H54 (cell line): ENCODE measurements around the gene HLA-B.
"Not testable (repeated sequence)": the region's sequence is repeated elsewhere in the genome, so short reads cannot be mapped to it uniquely, and the experiment has no call there.

Experiments used
- DNase-seq: peaks from one replicate; pipeline ENCODE4 v3.0.0; 2011; ENCODE audit warnings: low spot score, mixed read lengths; ENCODE audit not compliant: insufficient read length
- FAIRE-seq: peaks from 3 replicates; lab custom pipeline; 2011; peaks lifted over from hg19 to GRCh38; lab: Jason Lieb, UNC
- POLR2A ChIP-seq: IDR thresholded peaks from 2 replicates; pipeline ENCODE4 v1.6.1; 2011; ENCODE audit warnings: low read depth, mild to moderate bottlenecking, low read length

HLA-B gene

DNA sequence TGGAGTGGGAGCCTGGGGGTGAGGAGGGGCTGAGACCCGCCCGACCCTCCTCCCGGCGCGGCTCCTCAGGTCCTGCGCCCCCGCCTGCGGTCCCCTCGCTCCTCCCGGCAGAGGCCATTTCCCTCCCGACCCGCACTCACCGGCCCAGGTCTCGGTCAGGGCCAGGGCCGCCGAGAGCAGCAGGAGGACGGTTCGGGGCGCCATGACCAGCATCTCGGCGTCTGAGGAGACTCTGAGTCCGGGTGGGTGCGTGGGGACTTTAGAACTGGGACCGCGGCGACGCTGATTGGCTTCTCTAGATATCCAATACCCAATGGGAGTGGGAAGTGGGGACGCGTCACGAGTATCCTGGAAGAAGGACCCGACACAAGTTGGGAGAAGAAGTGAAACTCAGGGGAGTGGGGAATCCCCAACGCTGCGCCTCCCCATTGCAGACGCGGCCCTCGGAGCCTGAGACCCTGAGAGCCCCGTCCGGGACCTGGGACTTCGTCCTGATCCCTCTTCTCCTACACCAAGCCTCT, at the start of gene HLA-B:
Gene HLA-B, minus strand, starts transcription at position 234 of the 521 bp plus-strand sequence. Its CDS starts 21 bp downstream, at position 213.
- FAIRE-seq: peak; percentile 58
- peak; percentile 89 for TF ChIP-seq POLR2A
- peak; percentile 84 for DNase-seq

DNA sequence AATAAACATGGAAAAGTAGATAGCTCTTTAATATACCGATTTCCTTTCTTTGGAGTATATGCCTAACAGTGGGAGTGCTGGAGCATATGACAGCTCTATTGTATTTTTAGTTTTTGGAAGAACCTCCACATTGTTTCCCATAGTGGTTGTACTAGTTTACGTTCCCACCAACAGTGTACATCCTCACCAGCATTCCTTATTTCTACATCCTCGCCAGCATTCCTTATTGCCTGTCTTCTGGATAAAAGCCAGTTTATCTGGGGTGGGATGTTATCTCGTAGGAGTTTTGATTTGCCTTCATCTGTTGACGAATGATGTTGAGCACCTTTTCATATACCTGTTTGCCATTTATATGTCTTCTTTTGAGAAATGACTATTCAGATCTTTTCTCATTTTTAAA, 49.0 kb upstream of the HLA-B start:
- DNase-seq (no peak), FAIRE-seq (no peak)
- no peak for TF ChIP-seq POLR2A

DNA sequence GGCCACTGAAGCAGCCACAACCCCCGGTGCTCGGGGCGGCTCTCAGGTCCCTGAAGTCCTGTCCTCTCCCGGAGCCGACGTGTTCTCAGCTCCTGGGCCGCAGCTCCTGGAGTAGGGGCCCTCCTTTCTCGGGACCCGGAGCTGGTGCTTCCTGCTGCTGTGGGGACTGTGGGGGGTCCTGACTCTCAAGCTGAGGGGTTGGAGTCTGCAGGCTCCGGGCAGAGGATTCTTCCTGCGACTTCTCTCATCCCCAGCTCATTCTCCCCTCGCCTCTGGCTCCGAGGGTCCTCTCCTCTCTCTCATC, 47.0 kb upstream of the HLA-B start:
- not testable (repeated sequence) for FAIRE-seq, DNase-seq

DNA sequence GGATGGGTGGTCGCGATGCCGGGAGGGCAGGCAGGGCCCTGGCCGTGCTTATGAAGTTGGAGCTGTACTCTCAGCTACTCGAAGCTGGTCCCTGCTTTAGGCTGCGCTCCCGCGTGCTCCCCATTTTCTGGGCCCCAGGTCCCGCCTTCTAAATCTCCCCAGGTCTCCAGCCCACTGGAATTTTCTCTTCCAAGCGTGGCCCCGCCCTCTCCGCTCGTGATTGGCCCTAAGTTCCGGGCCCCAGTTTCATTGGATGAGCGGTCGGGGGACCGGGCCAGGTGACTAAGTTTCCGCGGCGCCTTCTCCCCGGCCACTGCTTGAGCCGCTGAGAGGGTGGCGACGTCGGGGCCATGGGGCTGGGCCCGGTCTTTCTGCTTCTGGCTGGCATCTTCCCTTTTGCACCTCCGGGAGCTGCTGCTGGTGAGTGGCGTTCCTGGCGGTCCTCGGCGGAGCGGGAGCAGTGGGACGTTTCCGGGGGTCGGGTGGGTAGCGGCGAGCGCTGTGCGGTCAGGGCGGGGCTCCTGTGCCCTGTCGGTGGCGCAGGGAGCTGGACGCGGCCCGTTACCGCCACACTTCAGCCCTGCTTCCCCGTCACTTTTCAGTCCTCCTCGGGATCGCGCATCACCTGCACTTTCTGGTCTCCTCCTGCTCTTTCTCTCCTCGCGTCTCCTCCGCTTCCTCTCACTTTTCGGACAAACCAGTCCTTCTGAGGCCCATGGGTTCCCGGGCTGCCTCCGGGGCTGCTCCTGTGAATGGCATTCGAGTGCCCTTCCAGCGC, 46.5 kb upstream of the HLA-B start, which contains the start of gene MICA:
Gene MICA, plus strand, starts transcription at position 313 of the 778 bp plus-strand sequence. Its CDS starts 38 bp downstream, at position 351.
- FAIRE-seq (no peak), DNase-seq (peak; percentile 81)
- TF ChIP-seq POLR2A: peak; percentile 78

DNA sequence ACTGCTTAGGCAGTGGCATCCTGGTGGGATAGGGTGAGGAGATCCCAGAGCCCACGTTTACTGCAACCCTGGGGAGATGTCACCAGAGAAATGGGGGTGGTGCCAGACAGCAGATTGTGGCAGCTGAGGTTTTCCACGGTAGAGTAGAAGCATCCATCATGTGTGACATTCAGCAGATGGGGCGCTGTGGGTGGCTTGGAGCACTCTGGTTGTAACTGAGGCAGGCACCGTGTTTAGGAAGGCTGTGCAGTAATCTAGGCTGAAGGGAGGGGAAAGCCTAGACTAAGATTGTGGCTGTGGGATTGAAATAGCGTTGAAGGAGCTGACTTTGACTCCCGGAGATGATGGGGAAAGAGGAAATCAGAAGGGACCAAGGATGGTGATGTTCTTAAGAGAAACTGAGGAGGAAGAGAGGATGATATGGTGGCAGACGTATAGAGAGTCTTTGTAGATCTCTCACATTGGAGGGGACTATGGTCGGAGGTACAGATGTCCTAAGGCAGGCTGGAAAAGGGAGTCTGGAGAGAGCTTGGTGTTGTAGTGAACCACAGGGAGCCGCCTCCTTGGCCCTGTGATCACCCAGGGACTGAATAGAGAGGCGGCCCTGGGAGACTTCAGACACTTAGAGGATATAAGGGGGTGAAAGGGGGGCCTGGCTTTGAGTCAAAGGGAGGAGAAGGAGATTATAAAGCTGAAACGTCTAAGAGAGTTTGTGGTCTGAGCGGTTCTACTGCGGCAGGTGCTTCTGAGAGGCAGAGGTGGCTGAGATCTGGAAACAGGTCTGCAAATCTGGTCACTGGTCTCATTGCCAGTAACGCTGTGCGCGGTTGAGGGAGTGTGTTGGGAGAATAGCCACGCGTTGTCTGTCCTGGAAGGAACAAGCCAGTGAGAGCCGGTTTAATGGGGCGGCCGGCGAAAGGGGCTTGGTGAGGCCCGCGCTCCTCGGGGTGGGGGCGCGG, 45.6 kb upstream of the HLA-B start:
- TF ChIP-seq POLR2A: no peak
- FAIRE-seq: no peak
- DNase-seq: no peak

DNA sequence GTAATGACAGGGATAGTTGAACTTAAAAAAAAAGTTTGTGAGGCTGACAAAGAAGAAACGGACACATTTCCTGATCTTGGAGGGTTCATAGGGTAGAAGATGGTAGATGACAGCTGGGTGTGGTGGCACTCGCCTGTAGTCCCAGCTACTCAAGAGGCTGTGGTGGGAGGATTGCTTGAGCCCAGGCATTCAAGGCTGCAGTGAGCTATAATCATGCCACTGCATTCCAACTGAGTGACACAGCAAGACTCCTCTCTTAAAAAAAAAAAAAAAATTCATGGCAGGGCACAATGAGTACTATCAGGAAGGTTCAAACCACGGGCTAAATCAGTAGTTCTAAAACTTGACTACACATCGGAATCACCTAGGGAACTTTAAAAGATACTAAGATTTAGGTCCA, 44.4 kb upstream of the HLA-B start:
- no peak for DNase-seq
- no peak for TF ChIP-seq POLR2A
- FAIRE-seq: no peak

DNA sequence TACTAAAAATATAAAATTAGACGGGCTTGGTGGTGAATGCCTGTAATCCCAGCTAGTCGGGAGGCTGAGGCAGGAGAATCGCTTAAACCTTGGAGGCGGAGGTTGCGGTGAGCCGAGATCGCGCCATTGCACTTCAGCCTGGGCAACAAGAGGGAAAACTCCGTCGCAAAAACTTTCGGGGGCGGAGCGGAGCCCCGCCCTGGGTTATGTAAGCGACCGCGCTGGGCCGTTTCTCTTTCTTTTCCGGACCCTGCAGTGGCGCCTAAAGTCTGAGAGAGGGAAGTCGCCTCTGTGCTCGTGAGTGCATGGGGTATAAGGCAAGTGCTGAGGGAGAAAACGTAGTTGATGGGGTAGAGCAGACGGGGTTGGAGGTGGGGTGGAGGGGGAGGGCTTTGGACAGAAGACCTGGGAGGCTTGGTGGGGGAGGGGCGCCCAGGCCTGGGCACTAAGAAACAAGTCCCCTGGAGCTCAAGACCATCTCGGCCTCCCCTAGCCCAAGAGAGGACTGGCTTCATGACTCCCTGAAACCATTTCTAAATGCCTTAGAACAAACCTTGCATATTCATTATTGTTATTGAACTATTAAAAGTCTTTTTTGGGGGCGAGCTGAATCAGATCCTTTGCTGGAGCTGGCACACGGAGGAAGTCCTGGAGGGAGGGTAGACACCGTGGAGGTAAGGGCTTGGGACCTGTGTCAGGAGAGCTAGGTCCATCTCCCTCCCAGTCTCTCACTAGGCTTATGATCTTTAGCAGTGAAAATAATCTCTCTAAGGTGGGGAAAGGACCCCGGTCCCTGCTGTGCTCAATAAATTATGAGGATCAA, 43.7 kb upstream of the HLA-B start:
- TF ChIP-seq POLR2A: peak; percentile 48; the same call in 1 of the 2 replicates
- FAIRE-seq (no peak), DNase-seq (no peak)

DNA sequence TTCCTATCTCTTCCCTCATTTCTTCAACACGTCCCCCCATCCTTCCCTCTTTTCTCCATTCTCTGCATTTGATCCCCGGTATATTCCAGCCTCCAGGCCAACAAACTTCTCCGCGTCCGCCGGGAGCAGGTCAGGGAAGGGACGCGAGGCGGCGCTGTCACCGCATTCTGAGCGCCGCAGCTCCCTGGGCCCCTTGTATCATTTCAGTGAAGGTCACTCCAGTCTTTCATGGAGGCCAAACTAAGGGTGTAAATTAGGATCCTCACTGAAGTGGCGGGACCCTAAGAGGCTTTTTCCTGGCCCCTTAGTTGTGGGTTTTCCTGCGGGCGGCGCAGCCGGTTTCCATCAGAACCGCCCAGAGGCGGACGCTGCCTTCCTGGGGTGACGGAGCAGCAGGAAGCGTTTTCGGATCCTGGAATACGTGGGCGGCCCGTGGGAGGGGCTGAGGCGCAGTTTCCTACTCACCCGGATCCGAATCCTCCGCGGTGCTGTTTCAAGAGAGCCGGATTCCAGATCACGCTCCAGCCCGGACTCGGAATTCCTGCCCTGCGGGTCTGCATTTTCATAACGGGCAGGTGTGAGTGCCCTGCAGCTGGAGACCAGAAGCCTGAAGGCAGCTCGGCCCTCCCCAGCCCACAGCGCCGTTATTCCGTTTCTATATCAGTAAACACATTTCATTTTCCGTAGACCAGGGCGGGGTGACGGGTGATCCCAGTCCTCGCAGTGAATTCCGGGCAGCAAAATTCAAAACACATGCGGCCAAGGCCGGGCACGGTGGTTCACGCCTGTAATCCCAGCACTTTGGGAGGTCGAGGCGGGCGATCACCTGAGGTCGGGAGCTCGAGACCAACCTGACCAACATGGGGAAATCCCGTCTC, 42.8 kb upstream of the HLA-B start:
- TF ChIP-seq POLR2A: 0 out of 2 replicates have a peak, but pooled peaks have one; percentile 39
- peak; percentile 49 for DNase-seq
- FAIRE-seq: no peak

DNA sequence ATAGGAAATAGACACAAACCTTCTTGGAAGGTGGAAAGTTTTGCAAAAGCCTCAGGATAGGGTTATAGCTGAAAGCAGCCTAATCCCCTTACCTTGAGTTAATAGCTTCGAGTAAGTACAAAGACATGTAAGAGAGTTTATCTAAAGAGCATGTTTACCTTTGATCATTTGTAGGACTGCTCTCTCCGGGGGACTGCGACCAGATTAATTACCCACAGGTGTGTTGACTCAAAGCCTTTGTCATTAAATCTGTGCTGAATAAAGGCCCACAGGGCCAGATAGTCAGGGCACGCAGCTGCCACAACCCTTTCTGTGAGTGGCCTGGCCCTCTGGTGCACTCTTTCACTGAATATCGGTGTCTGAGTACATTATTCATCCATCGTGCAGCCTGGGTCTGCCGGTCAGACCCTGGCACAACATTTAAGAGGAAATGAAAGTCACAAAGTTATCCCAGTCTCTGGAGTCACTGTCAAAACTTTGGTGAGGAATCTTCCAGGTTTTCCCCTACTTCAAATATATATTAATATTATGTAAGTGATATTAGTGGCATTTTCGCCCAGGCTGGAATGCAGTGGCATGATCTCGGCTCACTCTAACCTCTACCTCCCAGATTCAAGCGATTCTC, 41.0 kb upstream of the HLA-B start:
- DNase-seq: no peak
- no peak for FAIRE-seq
- no peak for TF ChIP-seq POLR2A

DNA sequence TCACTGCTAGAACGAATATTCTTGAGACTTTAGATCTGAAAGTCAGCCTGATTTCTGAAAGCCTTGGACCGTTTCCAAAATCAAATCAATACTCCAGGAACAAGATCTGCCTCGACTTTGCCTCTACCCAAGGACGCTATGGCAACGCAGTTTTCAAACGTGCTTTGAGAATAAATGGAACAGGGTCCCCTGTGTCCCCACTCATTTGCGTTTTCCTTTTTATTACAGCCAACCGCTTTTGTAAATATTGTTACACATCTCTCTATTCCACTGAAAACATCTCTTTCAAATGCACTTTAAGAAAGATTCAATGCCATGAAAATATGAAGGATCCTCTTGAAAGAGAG, 40.1 kb upstream of the HLA-B start:
- not testable (repeated sequence) for FAIRE-seq, DNase-seq

DNA sequence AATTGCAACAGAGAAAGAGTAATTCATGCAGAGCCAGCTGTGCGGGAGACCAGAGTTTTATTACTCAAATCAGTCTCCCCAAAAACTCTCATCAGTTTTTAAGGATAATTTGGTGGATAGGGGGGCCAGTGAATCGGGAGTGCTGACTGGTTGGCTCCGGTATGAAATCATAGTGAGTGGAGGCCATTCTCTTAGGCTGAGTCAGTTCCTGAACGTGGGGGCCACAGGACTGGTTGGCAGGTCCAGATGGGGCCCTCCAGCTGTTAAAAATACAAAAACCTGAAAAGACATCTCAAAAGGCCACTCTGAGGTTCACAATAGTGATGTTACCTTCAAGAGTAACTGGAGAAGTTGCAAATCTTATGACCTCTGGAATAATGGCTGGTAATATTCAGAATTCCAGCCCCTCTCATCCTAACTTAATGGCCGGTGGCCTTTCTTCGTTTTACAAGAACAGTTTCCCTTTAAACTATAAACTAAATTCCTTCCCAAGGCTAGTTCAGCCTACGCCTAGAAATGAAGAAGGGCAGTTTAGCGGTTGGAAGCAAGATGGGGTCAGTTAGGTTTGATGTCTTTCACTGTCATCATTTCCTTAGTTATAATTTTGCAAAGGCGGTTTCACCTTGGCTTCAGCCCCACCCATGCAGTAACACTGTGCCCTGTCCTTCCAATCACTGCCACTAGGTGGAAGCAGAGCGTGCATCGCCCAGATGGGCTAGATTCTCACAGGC, 39.6 kb upstream of the HLA-B start:
- DNase-seq (peak; percentile 34), FAIRE-seq (peak; percentile 84)
- no peak for TF ChIP-seq POLR2A
